HepG2 (cell line): ENCODE measurements around the gene RAPGEFL1. TPM values are rescaled to one million over a fixed set of nuclear protein-coding genes. Genes with fewer than 3 reads are reported as not detected.

Source experiments
- ATF7 ChIP-seq, 2 experiments: fragments of 450-650 bp in 1 of 2; sonication (generic) in 1 of 2; formaldehyde crosslinking in 1 of 2; IDR thresholded peaks; 2 replicates each; pipeline versions ENCODE4 v1.4.0 to v1.6.1; 2016 to 2020; ENCODE audit warnings: antibody characterized with exemption in 1 of 2, mild to moderate bottlenecking in 1 of 2, missing genetic modification reagents in 1 of 2
- BHLHE40 ChIP-seq: IDR thresholded peaks from 2 replicates; pipeline ENCODE4 v1.6.1; 2011; ENCODE audit warnings: low read length, improper control_type of control experiment
- EHMT2 ChIP-seq: fragments of 200-600 bp; sonication (generic); IDR thresholded peaks from 2 replicates; pipeline ENCODE4 v1.7.0; 2017; ENCODE audit warnings: antibody characterized with exemption, low read depth, low read length, borderline replicate concordance
- NCOA5 ChIP-seq: sonication (generic); formaldehyde crosslinking; IDR thresholded peaks from 2 replicates; pipeline ENCODE4 v1.4.0; 2020; ENCODE audit warnings: missing genetic modification reagents
- PAF1 ChIP-seq: IDR thresholded peaks from 2 replicates; pipeline ENCODE4 v1.6.1; 2016; ENCODE audit warnings: missing genetic modification reagents, missing compliant biosample characterization
- PRMT3 ChIP-seq: sonication (generic); formaldehyde crosslinking; IDR thresholded peaks from 2 replicates; pipeline ENCODE4 v1.8.1; 2022; ENCODE audit warnings: low read depth, mild to moderate bottlenecking, moderate library complexity, missing genetic modification reagents, borderline replicate concordance
- SNAPC5 ChIP-seq: sonication (generic); formaldehyde crosslinking; IDR thresholded peaks from 2 replicates; pipeline ENCODE4 v1.8.1; 2023; ENCODE audit warnings: mild to moderate bottlenecking, missing genetic modification reagents, borderline replicate concordance
- THAP9 ChIP-seq: sonication (generic); formaldehyde crosslinking; IDR thresholded peaks from 2 replicates; pipeline ENCODE4; 2020; ENCODE audit warnings: missing genetic modification reagents, mild to moderate bottlenecking, borderline replicate concordance
- TMF1 ChIP-seq: sonication (generic); formaldehyde crosslinking; IDR thresholded peaks from 2 replicates; pipeline ENCODE4 v1.8.1; 2022; ENCODE audit warnings: low read depth, missing genetic modification reagents
- ZBTB8A ChIP-seq: sonication (generic); formaldehyde crosslinking; IDR thresholded peaks from 2 replicates; pipeline ENCODE4 v1.4.0; 2020; ENCODE audit warnings: mild to moderate bottlenecking, low read depth, missing genetic modification reagents, borderline replicate concordance
- ZKSCAN1 ChIP-seq: fragments of 150-350 bp; IDR thresholded peaks from 2 replicates; pipeline ENCODE4 v1.6.1; 2014; ENCODE audit warnings: low read length
- ZNF235 ChIP-seq: sonication (generic); formaldehyde crosslinking; IDR thresholded peaks from 2 replicates; pipeline ENCODE4 v1.8.1; 2023; ENCODE audit warnings: mild to moderate bottlenecking, missing genetic modification reagents, borderline replicate concordance
- ZNF567 ChIP-seq: sonication (generic); formaldehyde crosslinking; IDR thresholded peaks from 2 replicates; pipeline ENCODE4 v1.8.1; 2023; ENCODE audit warnings: mild to moderate bottlenecking, missing genetic modification reagents, borderline replicate concordance
- ZNF576 ChIP-seq: sonication (generic); formaldehyde crosslinking; IDR thresholded peaks from 2 replicates; pipeline ENCODE4 v1.4.0; 2020; ENCODE audit warnings: mild to moderate bottlenecking, missing genetic modification reagents
- ZNF670 ChIP-seq: sonication (generic); formaldehyde crosslinking; IDR thresholded peaks from 2 replicates; pipeline ENCODE4 v1.8.0; 2022; ENCODE audit warnings: mild to moderate bottlenecking, missing genetic modification reagents, borderline replicate concordance
- ZNF839 ChIP-seq: sonication (generic); formaldehyde crosslinking; IDR thresholded peaks from 2 replicates; pipeline ENCODE4 v1.4.0; 2020; ENCODE audit warnings: missing genetic modification reagents, mild to moderate bottlenecking, borderline replicate concordance
- polyA plus RNA-seq, 8 experiments: library from polyadenylated mRNA; depleted of rRNA in 3 of 8; stranded (reverse) in 7 of 8; unstranded in 1 of 8; fragments of >200 nt; fragmentation: Illumina TruSeq in 4 of 8; extraction: Trizol in 4 of 8; gene quantifications; 2 replicates each; pipeline versions ENCODE4 v1.2.1 to v1.2.3, GENCODE V29; 2011 to 2016; ENCODE audit warnings: low read depth in 4 of 8, missing spikeins in 1 of 8, mixed read lengths in 1 of 8; ENCODE audit not compliant: insufficient read depth in 1 of 8
- total RNA-seq, 5 experiments: library from RNA; depleted of rRNA; stranded (reverse); fragments of >200 nt; fragmentation: Illumina TruSeq; extraction: Trizol; gene quantifications; 2 replicates each; pipeline ENCODE4 v1.2.3, GENCODE V29; 2016; ENCODE audit warnings: low read depth in 1 of 5
- TF ChIP-seq, protein P1 (sequence below): sonication (generic); formaldehyde crosslinking; IDR thresholded peaks from 2 replicates; pipeline ENCODE4 v1.8.0; 2022; ENCODE audit warnings: mild to moderate bottlenecking, missing genetic modification reagents
- TF ChIP-seq, protein P2 (sequence below): sonication (generic); formaldehyde crosslinking; conservative IDR thresholded peaks from 2 replicates; pipeline ENCODE4 v1.8.1; 2023; ENCODE audit warnings: missing genetic modification reagents
- TF ChIP-seq, protein P3 (sequence below): sonication (generic); formaldehyde crosslinking; IDR thresholded peaks from 2 replicates; pipeline ENCODE4 v1.8.1; 2022; ENCODE audit warnings: low read depth, mild to moderate bottlenecking, missing genetic modification reagents

The RAPGEFL1 gene
- total and polyA plus RNA-seq, 2 of the 13 experiments (the other 11 are each of a cell fraction or from before 2014, with no cell fraction given): 4.5 to 7.8 TPM

- TF ChIP-seq, protein P1, sequence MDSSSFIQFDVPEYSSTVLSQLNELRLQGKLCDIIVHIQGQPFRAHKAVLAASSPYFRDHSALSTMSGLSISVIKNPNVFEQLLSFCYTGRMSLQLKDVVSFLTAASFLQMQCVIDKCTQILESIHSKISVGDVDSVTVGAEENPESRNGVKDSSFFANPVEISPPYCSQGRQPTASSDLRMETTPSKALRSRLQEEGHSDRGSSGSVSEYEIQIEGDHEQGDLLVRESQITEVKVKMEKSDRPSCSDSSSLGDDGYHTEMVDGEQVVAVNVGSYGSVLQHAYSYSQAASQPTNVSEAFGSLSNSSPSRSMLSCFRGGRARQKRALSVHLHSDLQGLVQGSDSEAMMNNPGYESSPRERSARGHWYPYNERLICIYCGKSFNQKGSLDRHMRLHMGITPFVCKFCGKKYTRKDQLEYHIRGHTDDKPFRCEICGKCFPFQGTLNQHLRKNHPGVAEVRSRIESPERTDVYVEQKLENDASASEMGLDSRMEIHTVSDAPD (CRISPR knock-in tag): no peak
- TF ChIP-seq SNAPC5 (peak; percentile 35; the same call in 1 of the 2 replicates), ZNF670 (no peak), BHLHE40 (no peak), PRMT3 (CRISPR knock-in tag) (no peak), THAP9 (CRISPR knock-in tag) (peak; percentile 96), PAF1 (CRISPR knock-in tag) (no peak), TMF1 (no peak), ZNF235 (CRISPR knock-in tag) (0 out of 2 replicates have a peak, but pooled peaks have one; percentile 79), ZBTB8A (CRISPR knock-in tag) (no peak), ATF7 (IDR thresholded peaks at IDR 0.05) (no peak), ATF7 (CRISPR knock-in tag; IDR thresholded peaks at IDR 0.05) (peak; percentile 74), ZNF839 (no peak), EHMT2 (peak; percentile 68), NCOA5 (CRISPR knock-in tag) (no peak), ZNF576 (CRISPR knock-in tag) (peak; percentile 75; the same call in 1 of the 2 replicates), ZNF567 (no peak), ZKSCAN1 (no peak)
- TF ChIP-seq, protein P2, sequence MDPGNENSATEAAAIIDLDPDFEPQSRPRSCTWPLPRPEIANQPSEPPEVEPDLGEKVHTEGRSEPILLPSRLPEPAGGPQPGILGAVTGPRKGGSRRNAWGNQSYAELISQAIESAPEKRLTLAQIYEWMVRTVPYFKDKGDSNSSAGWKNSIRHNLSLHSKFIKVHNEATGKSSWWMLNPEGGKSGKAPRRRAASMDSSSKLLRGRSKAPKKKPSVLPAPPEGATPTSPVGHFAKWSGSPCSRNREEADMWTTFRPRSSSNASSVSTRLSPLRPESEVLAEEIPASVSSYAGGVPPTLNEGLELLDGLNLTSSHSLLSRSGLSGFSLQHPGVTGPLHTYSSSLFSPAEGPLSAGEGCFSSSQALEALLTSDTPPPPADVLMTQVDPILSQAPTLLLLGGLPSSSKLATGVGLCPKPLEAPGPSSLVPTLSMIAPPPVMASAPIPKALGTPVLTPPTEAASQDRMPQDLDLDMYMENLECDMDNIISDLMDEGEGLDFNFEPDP: no peak
- TF ChIP-seq, protein P3, sequence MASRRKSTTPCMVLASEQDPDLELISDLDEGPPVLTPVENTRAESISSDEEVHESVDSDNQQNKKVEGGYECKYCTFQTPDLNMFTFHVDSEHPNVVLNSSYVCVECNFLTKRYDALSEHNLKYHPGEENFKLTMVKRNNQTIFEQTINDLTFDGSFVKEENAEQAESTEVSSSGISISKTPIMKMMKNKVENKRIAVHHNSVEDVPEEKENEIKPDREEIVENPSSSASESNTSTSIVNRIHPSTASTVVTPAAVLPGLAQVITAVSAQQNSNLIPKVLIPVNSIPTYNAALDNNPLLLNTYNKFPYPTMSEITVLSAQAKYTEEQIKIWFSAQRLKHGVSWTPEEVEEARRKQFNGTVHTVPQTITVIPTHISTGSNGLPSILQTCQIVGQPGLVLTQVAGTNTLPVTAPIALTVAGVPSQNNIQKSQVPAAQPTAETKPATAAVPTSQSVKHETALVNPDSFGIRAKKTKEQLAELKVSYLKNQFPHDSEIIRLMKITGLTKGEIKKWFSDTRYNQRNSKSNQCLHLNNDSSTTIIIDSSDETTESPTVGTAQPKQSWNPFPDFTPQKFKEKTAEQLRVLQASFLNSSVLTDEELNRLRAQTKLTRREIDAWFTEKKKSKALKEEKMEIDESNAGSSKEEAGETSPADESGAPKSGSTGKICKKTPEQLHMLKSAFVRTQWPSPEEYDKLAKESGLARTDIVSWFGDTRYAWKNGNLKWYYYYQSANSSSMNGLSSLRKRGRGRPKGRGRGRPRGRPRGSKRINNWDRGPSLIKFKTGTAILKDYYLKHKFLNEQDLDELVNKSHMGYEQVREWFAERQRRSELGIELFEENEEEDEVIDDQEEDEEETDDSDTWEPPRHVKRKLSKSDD: peak; percentile 74; the same call in 1 of the 2 replicates
Observed at GRCh38 chr17:40218740-40219593, 41.7 kb downstream of the RAPGEFL1 start, which contains the start of gene WIPF2 (continued).
